SK-N-SH treated with all-trans-retinoic acid at 6 μM for 48 hours (cell line): ENCODE data around the gene ROBO1.

Experiments used
- ATAC-seq: fragments of 200-7000 bp; cut with Tn5 transposase; 3 replicates; pipeline ENCODE4 v1.9.1; 2020; ENCODE audit warnings: mild to moderate bottlenecking, moderate library complexity
- ARNTL ChIP-seq: fragments of 450-650 bp; formaldehyde crosslinking; IDR thresholded peaks from 2 replicates; pipeline ENCODE4 v1.5.0; 2020; ENCODE audit warnings: low read depth, mild to moderate bottlenecking, moderate library complexity, borderline replicate concordance
- BACH2 ChIP-seq: fragments of 250-450 bp; sonication (Bioruptor Pico); IDR thresholded peaks from 2 replicates; pipeline ENCODE4 v1.9.0; 2021; ENCODE audit warnings: mild to moderate bottlenecking, borderline replicate concordance
- CREB5 ChIP-seq: fragments of 250-450 bp; sonication (Bioruptor Pico); IDR thresholded peaks from 2 replicates; pipeline ENCODE4 v1.5.1; 2020; ENCODE audit warnings: low read depth, mild to moderate bottlenecking, moderate library complexity
- CSDC2 ChIP-seq: fragments of 250-450 bp; sonication (Bioruptor Pico); IDR thresholded peaks from 2 replicates; pipeline ENCODE4 v1.5.0; 2020; ENCODE audit warnings: mild to moderate bottlenecking, moderate library complexity
- CSRNP3 ChIP-seq: fragments of 250-450 bp; sonication (Bioruptor Pico); IDR thresholded peaks from 2 replicates; pipeline ENCODE4 v1.5.1; 2021; ENCODE audit warnings: mild to moderate bottlenecking, moderate library complexity
- ESRRG ChIP-seq: fragments of 250-450 bp; sonication (Bioruptor Pico); IDR thresholded peaks from 2 replicates; pipeline ENCODE4 v1.6.1; 2021; ENCODE audit warnings: mild to moderate bottlenecking
- GLIS3 ChIP-seq: fragments of 250-450 bp; sonication (Bioruptor Pico); IDR thresholded peaks from 2 replicates; pipeline ENCODE4 v1.5.0; 2020; ENCODE audit warnings: mild to moderate bottlenecking, moderate library complexity
- ISL1 ChIP-seq: fragments of 250-450 bp; sonication (Bioruptor Pico); IDR thresholded peaks from 2 replicates; pipeline ENCODE4 v2.1.2; 2022; ENCODE audit warnings: mild to moderate bottlenecking, moderate library complexity
- PATZ1 ChIP-seq: fragments of 250-450 bp; sonication (Bioruptor Pico); IDR thresholded peaks from 2 replicates; pipeline ENCODE4 v1.8.0; 2020; ENCODE audit warnings: mild to moderate bottlenecking, moderate library complexity, borderline replicate concordance
- POU6F1 ChIP-seq: fragments of 250-450 bp; sonication (Bioruptor Pico); IDR thresholded peaks from 2 replicates; pipeline ENCODE4 v1.8.0; 2021; ENCODE audit warnings: low read depth, mild to moderate bottlenecking, moderate library complexity, borderline replicate concordance
- PPARA ChIP-seq: fragments of 250-450 bp; sonication (Bioruptor Pico); IDR thresholded peaks from 2 replicates; pipeline ENCODE4 v1.5.0; 2020; ENCODE audit warnings: mild to moderate bottlenecking, borderline replicate concordance
- RARB ChIP-seq: fragments of 250-450 bp; sonication (Bioruptor Pico); IDR thresholded peaks from 2 replicates; pipeline ENCODE4 v1.8.0; 2021; ENCODE audit warnings: mild to moderate bottlenecking, moderate library complexity
- SNAI2 ChIP-seq: fragments of 250-450 bp; sonication (Bioruptor Pico); IDR thresholded peaks from 2 replicates; pipeline ENCODE4 v1.5.0; 2020; ENCODE audit warnings: mild to moderate bottlenecking, moderate library complexity
- TCF4 ChIP-seq: fragments of 250-450 bp; sonication (Bioruptor Pico); IDR thresholded peaks from 2 replicates; pipeline ENCODE4 v1.8.0; 2021; ENCODE audit warnings: mild to moderate bottlenecking, moderate library complexity, borderline replicate concordance
- TOX ChIP-seq: fragments of 250-450 bp; sonication (Bioruptor Pico); IDR thresholded peaks from 2 replicates; pipeline ENCODE4 v1.8.0; 2021; ENCODE audit warnings: mild to moderate bottlenecking, moderate library complexity, borderline replicate concordance
- TSHZ2 ChIP-seq: fragments of 250-450 bp; sonication (Bioruptor Pico); IDR thresholded peaks from 2 replicates; pipeline ENCODE4 v1.5.0; 2020; ENCODE audit warnings: mild to moderate bottlenecking, moderate library complexity
- ZC3H10 ChIP-seq: fragments of 250-450 bp; sonication (Bioruptor Pico); IDR thresholded peaks from 2 replicates; pipeline ENCODE4 v1.5.1; 2021; ENCODE audit warnings: mild to moderate bottlenecking, moderate library complexity
- ZFP3 ChIP-seq: fragments of 250-450 bp; sonication (Bioruptor Pico); IDR thresholded peaks from 2 replicates; pipeline ENCODE4 v1.5.0; 2020; ENCODE audit warnings: mild to moderate bottlenecking, moderate library complexity
- ZFP30 ChIP-seq: fragments of 450-650 bp; formaldehyde crosslinking; IDR thresholded peaks from 2 replicates; pipeline ENCODE4 v1.5.0; 2022; ENCODE audit warnings: mild to moderate bottlenecking, moderate library complexity
- ZNF565 ChIP-seq: fragments of 450-650 bp; formaldehyde crosslinking; conservative IDR thresholded peaks from 2 replicates; pipeline ENCODE4 v1.5.0; 2020; ENCODE audit warnings: low read depth, mild to moderate bottlenecking, moderate library complexity
- ZNF70 ChIP-seq: fragments of 450-650 bp; formaldehyde crosslinking; IDR thresholded peaks from 2 replicates; pipeline ENCODE4 v1.5.0; 2020; ENCODE audit warnings: mild to moderate bottlenecking, moderate library complexity
- ZNF8 ChIP-seq: fragments of 450-650 bp; formaldehyde crosslinking; IDR thresholded peaks from 2 replicates; pipeline ENCODE4 v1.5.0; 2020; ENCODE audit warnings: mild to moderate bottlenecking, moderate library complexity

Gene ROBO1

GRCh38 chr3:78906245-78906644 lies 861.6 kb downstream of the ROBO1 start:
- no peak for TF ChIP-seq CSRNP3
- no peak for TF ChIP-seq POU6F1 (CRISPR knock-in tag)
- no peak for TF ChIP-seq ZNF565 (CRISPR knock-in tag)
- no peak for TF ChIP-seq CREB5 (CRISPR knock-in tag)
- no peak for TF ChIP-seq ZFP30 (CRISPR knock-in tag)
- TF ChIP-seq TCF4 (CRISPR knock-in tag), result no peak
- TF ChIP-seq ESRRG (CRISPR knock-in tag), result no peak
- no peak for TF ChIP-seq ISL1
- TF ChIP-seq GLIS3 (CRISPR knock-in tag), result no peak
- TF ChIP-seq BACH2 (CRISPR knock-in tag), result no peak
- TF ChIP-seq PPARA (CRISPR knock-in tag), result no peak
- TF ChIP-seq PATZ1 (CRISPR knock-in tag), result no peak
- no peak for TF ChIP-seq TOX
- no peak for ATAC-seq

GRCh38 chr3:78905700-78906099 lies 862.1 kb downstream of the ROBO1 start:
- no peak for TF ChIP-seq TCF4 (CRISPR knock-in tag)
- no peak for TF ChIP-seq ZC3H10
- TF ChIP-seq BACH2 (CRISPR knock-in tag), result no peak
- no peak for TF ChIP-seq GLIS3 (CRISPR knock-in tag)
- no peak for TF ChIP-seq ZNF8 (CRISPR knock-in tag)
- TF ChIP-seq ISL1, result no peak
- TF ChIP-seq ARNTL, result no peak
- TF ChIP-seq ZFP3 (CRISPR knock-in tag), result no peak
- no peak for TF ChIP-seq ESRRG (CRISPR knock-in tag)
- TF ChIP-seq CREB5 (CRISPR knock-in tag), result no peak
- TF ChIP-seq CSDC2 (CRISPR knock-in tag), result no peak
- no peak for TF ChIP-seq ZNF70 (CRISPR knock-in tag)
- no peak for TF ChIP-seq TSHZ2 (CRISPR knock-in tag)
- TF ChIP-seq ZFP30 (CRISPR knock-in tag), result no peak
- TF ChIP-seq SNAI2 (CRISPR knock-in tag), result no peak
- TF ChIP-seq PPARA (CRISPR knock-in tag), result no peak
- no peak for TF ChIP-seq TOX
- TF ChIP-seq POU6F1 (CRISPR knock-in tag), result no peak
- TF ChIP-seq RARB (CRISPR knock-in tag), result no peak
- no peak for ATAC-seq
